Effector CD4-positive, alpha-beta T cell (primary cell): ENCODE results near the gene TKFC.
"Not testable (repeated sequence)": the region's sequence is repeated elsewhere in the genome, so short reads cannot be mapped to it uniquely, and the experiment has no call there.

Experiments
- DNase-seq: peaks from one replicate; pipeline ENCODE4 v3.0.0-alpha.2; 2020

Gene TKFC

GRCh38 chr11:61369372-61370348 lies 36.6 kb downstream of the TKFC start:
- no peak for DNase-seq

GRCh38 chr11:61370349-61371005 lies 37.4 kb downstream of the TKFC start:
- no peak for DNase-seq

GRCh38 chr11:61372659-61373420 lies 39.8 kb downstream of the TKFC start:
- DNase-seq = no peak

DNA sequence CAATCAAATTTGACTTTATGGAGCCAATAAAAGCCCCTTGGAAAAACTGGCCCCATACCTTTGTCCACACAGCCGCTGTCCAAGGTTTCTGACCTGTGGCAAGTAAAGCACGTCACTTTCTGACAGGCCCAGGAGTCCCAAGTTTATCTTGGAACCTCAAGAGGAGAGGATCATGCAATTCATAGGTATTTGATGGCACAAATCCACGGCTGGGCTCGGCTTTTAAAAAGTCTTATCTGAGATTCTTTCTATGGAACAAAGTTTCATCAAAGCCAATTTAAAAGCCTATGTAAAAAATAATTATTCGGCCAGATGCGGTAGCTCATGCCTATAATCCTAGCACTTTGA lies 42.7 kb downstream of the TKFC start:
- no peak for DNase-seq

GRCh38 chr11:61377461-61378160 lies 44.6 kb downstream of the TKFC start:
- DNase-seq = no peak

DNA sequence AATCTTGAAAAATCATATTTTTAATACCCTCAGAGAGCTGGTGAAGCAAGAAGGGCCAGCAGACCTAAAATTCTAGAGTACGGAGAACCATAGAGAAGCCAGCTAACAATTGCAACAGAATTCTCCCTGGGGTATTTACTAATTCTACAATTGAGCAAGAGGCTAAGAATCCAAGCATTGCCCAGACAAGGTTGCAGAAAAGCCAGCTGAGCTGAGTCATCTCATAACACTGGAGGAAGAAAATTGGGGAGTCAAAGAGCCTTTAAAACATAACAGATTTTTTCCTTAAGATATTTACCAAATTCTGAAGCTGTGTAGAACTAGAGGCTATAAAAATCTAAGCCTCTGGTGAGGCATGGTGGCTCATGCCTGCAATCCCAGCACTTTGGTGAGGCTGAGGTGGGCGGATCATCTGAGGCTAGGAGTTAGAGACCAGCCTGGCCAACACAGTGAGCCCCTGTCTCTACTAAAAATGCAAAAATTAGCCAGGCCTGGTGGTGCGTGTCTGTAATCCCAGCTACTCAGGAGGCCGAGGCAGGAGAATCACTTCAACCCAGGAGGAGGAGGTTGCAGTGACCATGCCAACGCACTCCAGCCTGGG lies 45.8 kb downstream of the TKFC start:
- no peak for DNase-seq

GRCh38 chr11:61380884-61381283 lies 47.9 kb downstream of the TKFC start:
- DNase-seq = no peak

- not testable (repeated sequence) for DNase-seq
These were observed 50.8 kb downstream of the TKFC start for GRCh38 chr11:61383859-61384258.

DNA sequence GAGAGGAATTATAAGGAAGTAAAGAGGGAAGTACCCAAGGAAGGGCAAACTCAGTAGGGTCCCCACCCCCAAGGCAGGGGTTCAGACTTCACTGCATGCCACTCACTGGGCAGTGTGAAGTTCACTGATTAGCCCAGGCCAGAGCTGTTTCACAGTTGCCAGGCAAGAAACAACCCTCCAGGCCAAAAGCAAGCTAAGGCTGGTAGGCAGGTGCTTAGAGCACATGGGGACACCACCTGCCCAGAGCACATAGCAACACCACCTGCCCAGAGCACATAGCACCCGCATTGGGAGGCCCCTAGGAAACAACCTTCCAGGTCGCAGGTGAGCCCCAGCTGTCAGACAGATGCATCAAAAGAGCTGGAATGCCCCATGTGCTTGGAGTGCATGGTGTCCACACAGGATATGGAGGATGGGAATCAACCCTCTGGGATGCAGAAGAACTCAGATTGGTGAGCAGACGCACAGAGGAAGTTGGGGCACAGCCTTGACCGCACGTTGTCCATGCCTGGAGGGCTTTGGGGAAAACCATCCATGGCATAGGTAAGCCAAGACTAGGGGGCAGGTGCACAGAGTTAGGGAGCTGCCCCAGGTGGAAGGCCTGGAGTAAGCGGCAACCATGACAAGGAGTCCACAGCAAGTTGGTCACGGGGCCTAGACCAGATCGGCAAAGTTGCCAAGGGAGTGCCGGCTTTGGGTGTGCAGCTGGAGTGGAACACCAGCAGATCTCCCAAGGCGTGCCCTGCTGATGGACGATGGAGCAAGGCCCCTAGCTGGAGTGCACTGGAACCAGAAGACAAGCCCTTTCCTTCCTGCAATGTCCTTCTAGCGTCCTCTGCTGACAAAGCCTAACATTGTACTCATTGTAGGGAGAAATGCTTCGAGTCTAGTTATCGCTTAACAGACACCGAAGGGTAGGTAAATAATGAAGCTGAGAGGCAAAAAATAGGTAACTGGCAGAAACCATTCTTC lies 51.5 kb downstream of the TKFC start:
- no peak for DNase-seq

DNA sequence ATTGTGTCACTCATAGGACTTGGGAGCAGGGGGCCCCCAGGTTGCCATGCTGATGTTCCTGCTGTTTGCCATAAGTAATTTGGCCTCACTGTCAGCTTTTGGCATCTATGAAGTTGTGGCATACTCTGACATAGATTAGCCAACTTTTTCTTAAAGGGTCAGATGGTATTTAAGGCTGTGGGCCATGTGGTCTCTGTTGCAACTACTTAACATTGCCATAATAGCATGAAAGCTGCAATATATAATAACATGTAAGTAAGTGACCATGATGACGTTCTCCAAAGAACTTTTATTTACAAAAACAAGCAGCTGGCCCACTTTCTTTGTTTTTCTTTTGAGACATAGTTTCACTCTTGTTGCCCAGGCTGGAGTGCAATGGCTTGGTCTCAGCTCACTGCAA lies 57.1 kb downstream of the TKFC start:
- no peak for DNase-seq

GRCh38 chr11:61392981-61393595 lies 60.1 kb downstream of the TKFC start:
- DNase-seq = no peak
